ENCODE measurements around the gene EIF4H.
"Not testable (repeated sequence)": the region's sequence is repeated elsewhere in the genome, so short reads cannot be mapped to it uniquely, and the experiment has no call there.

The EIF4H gene

DNA sequence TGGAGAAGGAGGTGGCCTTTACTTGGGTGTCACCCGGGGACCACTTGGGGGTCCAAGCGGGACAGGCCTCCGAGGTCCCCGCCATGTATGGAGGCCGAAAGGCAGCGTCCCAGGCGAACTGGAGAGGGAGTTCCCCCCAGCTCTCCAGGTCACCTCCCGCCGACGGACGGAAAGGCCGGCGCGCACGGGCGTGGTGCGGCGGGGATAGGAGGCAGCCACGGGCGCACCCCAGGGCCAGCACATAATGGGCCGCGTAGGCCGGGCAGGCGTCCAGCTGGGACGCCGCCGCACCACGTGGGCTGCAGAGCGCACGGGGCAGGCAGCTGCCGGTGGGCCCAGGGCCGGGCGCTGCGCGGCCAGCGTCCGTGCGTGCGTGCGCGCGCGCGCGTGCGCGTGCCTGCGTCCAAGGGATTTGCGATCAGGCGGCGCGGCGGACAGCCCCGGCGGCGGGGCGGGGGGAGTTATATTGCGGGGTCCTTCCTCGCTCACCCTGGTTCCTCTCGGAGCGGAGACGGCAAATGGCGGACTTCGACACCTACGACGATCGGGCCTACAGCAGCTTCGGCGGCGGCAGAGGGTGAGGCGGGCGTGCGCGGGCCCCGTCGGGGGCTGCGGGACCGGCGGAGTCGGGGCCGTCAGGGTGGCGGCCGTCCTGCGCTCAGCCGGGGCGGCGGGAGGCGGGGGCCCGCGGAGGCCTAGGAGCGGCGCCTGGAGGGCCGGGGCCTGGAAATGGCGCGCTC is at the start of gene EIF4H:
Gene EIF4H (plus strand): TSS at position 491 of the 740 bp plus-strand sequence. CDS start 28 bp downstream, at position 519.
- peak; percentile 82 for DNase-seq

DNA sequence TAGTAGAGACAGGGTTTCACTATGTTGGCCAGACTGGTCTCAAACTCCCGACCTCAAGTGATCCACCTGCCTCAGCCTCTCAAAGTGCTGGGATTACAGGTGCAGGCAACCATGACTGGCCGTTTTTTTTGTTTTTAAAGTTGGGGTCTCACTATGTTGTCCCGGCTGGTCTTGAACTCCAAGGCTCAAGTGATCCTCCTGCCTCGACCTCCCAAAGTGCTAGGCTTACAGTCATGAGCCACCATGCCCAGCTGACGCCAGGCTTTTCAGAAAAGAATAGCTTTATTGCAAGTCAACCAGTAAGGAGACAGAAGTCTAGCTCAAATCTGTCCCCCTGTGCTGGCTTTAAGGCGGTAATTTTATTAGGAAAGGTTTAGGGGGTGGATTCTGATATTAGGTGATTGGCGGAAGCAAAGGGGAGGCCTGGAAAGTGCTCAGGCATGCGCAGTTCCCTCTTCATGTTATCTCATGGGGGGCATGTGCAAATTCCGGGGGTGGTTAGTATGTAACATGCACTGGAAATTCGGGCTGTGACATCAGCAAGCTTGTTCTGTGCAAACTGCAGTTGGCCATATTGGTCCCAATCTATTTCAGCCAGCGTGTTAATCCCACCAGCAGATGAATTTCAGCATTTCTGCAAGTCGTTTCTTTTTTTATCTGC is 47.8 kb upstream of the EIF4H start:
- no peak for DNase-seq

DNA sequence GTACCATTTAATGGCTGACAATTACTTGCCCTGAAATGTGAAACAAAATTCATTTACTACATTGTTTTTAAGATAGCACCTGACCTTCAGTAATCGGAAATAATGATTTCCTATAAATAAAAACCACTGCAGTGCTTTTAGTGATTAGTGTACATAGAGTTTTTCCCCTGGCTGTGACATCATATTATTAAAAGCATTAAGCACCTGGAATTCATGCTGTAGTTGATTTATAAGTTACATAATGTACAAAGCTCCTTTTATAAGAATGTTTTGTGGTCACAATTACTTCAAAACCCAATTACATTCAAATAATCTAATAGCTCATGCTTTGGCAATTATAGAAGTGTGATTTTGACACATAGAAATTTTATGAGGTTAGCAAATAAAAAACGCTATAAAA is 44.3 kb upstream of the EIF4H start:
- DNase-seq: no peak

DNA sequence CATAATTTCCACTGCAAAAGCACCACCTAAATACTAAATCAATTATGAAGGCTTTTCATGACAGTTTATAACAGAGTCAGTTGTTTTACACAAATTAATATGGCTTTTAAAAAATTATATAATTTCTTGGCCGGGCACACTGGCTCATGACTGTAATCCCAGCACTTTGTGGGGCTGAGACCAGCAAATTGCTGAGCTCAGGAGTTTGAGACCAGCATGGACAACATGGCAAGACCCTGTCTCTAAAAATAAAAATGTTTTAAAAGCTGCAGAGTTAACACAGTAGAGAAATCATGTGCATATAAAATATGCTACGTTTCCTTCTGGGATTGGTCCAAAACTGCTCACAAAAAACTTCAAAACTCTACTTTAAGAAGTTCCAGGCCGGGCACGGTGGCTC is 43.6 kb upstream of the EIF4H start:
- DNase-seq: no peak

DNA sequence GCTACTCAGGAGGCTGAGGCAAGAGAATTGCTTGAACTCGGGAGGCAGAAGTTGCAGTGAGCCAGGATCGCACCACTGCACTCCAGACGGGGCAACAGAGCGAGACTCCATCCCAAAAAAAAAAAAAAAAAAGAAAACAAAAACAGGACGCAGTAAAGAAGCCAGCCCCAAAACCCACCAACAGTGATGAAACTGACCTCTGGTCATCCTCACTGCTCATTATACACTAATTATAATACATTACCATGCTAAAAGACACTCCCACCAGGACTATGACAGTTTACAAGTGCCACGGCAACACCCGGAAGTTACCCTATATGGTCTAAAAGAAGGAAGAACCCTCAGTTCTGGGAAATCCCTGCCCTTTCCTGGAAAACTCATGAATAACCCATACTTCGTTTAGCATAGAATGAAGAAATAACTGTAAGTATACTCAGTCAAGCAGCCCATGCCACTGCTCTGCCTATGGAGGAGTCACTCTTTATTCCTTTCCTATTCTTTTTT is 40.0 kb upstream of the EIF4H start:
- no peak for DNase-seq

DNA sequence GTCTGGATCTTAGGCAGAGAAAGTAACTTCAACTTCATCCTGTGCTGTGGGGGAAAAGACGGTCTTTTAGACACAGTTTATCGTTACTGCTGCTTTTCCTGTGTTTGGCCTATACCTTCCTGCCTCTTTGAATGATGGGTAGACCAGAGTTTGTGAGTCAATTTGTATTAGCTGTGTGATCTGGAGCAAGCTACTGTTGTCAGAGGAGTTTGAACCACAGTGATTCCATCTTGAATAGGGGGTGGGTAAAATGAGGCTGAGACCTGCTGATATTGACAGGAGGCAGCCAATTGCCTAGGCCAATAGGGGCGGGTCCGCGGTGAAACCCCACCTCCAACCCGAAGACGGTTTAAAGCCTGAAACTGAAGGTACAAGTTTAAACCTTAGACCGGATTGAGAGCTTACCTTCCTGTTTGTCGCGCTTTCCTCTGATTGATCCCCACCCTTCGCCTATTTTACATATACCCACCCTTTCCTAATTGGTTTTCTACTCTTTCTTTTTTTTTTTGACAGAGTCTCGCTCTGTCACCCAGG is 35.8 kb upstream of the EIF4H start:
- no peak for DNase-seq

DNA sequence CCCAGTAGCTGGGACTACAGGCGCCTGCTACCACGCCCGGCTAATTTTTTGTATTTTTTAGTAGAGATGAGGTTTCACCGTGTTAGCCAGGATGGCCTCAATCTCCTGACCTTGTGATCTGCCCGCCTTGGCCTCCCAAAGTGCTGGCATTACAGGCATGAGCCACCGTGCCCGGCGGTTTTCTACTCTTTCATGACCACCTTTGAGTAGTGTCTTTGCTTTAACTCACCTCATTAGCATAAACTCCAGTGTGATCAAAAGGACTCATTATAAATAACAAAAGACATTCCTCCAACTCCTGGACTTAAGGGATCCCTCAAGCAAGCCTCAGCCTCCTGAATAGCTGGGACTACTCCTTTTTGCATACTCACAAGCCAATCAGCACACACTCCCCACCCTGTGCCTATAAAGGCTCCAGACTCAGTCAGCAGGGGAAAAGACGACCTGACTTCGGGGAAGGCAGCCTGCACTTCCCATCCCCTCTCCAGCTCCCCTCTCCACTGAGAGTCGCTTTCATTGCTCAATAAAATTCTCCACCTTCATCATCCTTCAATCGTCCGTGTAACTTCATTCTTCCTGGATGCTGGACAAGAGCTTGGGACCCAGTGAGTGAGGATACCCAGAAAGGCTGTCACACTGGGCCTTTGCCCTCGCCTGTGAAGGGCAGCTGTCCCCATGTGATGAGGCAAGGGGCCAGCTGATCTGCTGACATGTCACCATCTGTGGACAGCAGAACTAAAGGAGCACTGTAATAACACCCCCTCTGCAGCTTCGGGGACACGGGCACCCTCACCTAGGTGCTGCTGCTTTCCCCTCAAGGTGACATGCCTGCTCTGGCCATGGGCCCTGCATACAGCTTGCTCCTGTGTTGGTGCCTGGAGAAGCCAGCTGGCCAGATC is 35.0 kb upstream of the EIF4H start:
- DNase-seq: no peak

DNA sequence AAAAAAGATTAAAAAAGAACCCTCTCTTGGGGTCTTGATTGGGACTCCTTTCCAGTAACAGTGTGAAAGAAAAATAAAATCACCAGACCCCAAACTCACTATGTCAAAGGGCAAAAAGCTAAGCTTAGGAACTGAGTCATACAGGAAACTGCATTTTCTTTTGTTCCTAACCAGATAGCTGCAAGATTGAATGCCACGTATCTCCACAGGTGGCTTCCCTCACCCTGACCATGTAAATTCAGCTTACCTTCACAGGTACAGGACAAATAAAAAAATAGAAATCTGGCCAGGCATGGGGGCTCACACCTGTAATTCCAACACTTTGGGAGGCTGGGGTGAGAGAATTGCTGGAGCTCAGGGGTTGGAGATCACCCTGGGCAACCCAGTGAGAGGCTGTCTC is 32.5 kb upstream of the EIF4H start:
- no peak for DNase-seq

DNA sequence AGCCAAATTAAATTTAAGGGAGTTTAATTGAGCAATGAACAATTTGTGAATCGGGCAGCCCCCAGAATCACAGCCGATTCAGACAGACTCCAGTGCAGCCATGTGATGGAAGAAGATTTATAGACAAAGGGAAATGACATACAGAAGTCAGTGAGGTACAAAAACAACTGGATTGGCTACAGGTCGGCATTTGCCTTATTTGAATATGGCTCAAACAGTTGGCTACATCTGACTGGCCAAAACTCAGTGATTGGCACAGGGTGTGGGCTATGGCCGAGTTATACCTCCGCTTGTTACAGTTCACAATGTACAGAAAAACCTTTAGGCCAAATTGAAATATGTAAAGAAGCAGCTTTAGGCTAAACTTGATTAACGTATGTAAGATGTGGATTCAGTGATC is 30.8 kb upstream of the EIF4H start:
- no peak for DNase-seq

DNA sequence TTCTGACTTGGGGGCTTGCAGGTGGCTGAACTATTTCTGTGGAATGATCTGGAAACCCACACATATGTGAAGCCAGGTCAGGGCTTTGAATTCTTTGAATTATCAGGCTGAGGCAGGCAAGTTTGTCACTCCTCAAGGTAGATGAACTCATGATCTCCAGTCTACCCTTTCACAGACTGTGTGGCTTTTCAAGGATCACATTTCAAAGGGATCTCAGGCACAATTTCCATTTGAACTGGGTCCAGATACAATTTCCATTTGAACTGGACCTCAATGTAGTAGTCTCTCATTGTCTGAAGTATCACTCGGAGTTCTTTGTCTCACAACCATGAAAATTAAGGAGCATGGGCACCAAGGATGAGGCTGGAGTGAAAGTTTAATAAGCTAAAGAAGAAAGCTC is 25.7 kb upstream of the EIF4H start:
- DNase-seq: no peak

DNA sequence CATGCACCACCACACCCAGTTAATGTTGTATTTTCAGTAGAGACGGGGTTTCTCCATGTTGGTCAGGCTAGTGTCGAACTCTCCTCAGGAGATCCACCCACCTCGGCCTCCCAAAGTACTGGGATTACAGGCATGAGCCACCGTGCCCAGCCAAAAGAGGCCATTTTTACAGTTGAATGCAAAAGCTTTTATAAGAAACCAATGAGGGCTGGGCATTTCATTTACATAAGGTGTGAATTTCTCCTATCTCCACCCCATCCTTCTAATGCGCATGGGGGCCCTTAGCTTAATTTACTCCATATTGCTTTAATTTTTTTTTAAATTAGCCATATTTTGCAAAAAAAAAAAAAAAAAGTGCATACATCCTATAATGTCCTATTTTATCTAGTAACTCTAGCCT is 25.1 kb upstream of the EIF4H start:
- no peak for DNase-seq

DNA sequence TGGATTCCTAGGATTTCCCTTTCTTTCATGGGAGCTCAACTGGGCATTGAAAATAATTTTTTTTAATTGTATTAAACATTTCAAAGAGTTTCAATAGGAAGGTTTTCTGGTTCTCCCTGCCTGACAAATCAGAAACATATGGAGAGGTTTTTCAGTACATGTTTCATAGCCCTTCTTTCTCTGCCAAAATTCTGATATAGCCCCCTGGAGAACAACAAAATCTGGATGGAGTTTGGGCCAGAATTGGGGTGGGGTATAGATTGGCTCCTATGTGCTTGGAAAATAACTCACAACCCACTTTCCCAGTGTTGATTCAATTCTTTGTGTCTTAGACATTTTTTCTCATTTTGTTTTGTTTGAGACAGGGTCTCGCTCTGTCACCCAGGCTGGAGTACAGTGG is 24.6 kb upstream of the EIF4H start:
- DNase-seq: no peak

DNA sequence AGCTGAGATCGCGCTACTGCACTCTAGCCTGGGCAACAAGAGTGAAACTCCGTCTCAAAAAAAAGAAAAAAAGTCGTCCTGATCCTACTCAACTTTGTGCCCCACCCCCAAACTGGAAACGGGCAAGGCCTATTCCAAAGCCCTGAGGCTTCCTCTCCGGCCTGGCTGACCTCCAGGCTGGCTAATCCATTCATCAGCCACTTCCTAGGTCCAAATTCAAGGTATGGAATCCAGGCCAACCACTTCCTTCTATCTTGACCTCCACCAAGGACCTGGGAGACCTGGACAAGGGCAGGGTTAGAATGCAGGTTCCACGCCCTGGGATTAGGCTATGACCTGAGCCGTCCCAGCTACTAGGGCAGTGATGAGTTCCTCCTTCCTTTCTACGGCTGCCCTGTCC is 20.4 kb upstream of the EIF4H start:
- no peak for DNase-seq

DNA sequence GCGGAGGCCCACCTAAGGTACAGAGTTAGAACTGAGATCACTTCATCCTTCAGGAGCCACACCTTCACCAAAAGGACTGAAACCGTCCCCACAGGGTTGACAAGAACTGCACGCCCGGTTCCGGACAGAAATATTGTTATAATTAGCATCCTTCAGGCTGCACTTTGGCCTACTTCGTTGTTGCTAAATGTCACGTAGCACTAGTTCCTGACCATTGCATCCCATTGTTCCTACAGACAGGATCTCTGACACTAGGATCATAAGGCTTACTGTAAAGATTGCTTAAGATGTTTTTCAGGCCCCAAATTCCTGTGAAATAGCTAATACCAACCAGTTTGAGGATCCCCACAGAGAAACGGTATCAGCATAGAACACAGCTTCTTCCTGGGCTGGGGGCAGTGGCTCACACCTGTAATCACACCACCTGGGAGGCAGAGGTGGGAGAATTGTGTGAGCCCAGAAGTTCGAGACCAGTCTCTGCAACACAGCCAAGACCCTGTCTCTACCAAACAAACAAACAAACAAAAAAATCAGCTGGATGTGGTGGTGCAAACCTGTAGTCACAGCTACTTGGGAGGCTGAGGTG is 18.3 kb upstream of the EIF4H start:
- DNase-seq: no peak

DNA sequence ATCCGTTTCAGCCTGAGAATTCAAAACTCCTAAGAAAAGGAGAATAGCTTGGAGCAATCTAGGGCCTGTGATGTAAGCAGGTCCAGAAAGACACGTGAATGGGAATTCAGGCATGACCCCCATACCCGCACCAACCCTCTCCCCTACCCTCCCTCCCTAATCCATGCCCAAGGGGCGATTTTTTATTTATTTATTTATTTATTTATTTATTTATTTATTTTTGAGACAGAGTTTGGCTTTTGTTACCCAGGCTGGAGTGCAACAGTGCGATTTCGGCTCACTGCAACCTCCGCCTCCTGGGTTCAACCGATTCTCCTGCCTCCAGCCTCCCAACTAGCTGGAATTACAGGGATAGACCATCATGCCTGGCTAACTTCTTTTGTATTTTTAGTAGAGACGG is 16.6 kb upstream of the EIF4H start:
- DNase-seq: no peak

DNA sequence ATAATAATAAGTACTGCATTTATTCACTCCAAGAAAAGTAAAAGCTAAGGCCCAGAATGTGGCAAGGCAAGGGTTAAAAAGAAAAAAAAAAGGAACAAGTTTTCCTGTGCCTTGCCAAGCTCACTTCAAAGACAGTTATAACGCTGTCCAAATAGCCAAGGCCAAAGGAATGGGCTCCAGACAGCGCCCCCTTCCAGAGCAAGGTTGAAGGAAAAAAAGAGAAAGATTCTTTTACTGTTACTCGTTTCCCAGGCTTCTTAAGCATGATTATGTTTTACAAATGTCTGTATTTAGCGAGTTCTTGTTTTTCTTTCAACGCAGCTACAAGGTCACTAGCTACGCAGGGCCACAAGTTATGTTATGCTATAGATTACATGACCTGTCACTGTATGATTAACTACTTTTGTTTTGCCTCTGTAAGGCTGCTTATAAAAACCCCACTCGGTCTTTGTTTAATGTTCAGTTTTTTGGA is 9.1 kb upstream of the EIF4H start:
- no peak for DNase-seq

DNA sequence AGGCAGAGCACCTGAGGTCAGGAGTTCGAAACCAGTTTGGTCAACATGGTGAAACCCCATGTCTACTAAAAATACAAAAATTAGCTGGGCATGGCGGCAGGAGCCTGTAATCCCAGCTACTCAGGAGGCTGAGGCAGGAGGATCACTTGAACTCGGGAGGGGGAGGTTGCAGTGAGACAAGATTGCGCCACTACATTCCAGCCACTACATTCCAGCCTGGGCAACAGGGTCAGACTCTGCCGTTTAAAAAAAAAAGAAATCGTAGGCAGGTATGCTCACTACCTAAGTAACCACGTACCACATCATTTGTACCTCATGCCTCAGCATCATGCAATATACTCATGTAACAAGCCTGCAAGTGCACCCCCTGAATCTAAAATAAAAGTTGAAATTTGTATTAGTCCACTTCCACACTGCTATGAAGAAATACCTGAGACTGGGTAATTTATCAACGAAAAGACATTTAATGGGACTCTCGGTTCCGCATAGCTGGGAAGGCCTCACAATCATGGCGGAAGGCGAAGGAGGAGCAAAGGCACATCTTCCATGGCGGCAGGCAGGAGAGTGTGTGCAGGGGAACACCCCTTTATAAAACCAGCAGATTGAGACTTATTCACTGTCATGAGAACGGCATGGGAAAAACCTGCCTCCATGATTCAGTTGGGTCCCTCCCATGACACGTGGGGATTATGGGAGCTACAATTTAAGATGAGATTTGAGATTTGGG is 8.1 kb upstream of the EIF4H start:
- DNase-seq: no peak

DNA sequence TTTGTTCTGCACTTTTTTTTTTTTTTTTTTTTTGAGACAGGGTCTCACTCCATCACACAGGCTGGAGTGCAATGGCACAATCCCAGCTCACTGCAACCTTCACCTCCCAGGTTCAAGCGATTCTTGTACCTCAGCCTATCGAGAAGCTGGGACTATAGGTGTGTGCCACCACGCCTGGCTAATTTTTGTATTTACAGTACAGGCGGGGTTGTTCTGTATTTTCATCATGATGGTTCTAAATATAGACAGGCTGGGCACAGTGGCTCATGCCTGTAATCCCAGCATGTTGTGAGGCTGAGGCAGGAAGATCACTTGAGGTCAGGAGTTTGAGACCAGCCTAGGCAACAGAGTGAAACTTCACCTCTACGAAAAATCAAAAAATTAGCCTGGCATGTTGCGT is 6.8 kb upstream of the EIF4H start:
- DNase-seq: not testable (repeated sequence)

DNA sequence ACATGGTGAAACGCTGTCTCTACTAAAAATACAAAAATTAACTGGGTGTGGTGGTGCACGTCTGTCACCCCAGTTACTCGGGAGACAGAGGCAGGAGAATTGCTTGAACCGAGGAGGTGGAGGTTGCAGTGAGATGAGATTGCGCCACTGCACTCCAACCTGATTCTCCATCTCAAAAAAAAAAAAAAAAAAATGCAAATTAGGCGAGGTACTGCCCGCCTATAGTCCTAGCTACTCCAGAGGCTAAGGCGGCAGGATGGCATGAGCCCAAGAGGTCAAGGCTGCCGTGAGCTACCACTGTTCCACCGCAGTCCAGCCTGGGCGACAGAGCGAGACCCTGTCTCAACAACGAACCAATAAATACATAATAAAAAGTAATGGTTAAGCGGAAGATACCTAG is 1.1 kb upstream of the EIF4H start:
- no peak for DNase-seq

DNA sequence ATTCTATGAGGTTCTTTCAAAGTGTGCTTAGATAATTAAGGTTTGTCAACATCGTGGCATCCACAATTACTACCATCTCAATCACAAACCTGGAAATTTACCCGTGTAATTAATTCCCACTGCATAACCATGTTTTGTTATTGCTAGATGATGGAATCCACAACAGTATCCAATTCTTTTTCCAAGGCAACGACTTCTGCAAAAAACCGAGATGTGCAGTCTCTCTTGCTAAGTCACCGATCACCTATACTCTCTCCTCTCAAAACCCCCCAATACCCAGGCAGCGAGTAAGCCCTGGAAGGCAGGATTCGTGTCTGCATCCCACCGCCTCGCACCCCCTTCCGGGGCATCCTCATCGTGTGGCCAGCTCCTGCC is 678 bp upstream of the EIF4H start:
- DNase-seq: no peak

DNA sequence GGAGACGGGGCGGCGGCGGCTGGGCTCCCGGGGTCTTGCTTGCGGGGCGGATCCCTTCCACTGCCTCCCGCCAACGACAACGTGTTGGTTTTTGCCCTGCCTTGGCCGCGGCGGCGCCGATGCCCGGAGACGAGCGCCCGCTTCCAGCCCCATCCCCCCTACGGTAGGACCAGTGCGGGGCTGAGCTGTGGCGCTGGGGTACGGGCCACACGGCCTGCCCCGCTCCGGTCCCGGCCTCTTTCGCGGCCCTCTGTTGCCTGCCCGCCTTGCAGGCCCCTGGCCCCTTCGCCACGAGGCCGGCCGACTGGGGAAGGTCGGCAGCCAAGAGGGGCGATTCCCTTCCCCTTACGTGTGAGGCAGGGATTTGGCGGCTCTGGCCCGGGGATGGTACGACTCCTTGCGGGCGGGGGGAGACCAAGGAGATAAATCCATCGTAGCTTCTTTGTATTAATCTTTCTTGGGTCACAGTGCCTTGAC is 488 bp downstream of the EIF4H start:
- no peak for DNase-seq

DNA sequence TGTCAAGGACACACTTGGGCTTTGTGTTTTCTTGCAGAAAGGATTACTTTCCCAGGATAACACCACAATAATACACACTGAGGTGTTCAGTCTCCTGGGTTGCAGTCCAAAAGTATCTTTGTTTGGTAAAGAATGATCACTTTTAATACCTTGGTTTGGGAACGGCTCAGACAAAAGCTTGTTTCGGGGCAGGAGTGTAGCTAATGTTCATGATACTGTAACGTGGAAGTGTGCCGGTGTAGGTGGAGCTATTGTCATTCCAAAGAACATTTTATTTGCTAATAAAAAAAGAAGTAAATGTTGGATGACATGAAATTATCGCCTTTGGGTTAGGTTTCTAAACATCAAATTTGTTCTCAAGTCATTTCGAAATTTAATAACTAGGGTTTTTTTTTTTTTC is 1.2 kb downstream of the EIF4H start:
- no peak for DNase-seq
